Measurements from ENCODE around the gene ZNF506.
"Not testable (repeated sequence)": the region's sequence is repeated elsewhere in the genome, so short reads cannot be mapped to it uniquely, and the experiment has no call there.

The ZNF506 gene

DNA sequence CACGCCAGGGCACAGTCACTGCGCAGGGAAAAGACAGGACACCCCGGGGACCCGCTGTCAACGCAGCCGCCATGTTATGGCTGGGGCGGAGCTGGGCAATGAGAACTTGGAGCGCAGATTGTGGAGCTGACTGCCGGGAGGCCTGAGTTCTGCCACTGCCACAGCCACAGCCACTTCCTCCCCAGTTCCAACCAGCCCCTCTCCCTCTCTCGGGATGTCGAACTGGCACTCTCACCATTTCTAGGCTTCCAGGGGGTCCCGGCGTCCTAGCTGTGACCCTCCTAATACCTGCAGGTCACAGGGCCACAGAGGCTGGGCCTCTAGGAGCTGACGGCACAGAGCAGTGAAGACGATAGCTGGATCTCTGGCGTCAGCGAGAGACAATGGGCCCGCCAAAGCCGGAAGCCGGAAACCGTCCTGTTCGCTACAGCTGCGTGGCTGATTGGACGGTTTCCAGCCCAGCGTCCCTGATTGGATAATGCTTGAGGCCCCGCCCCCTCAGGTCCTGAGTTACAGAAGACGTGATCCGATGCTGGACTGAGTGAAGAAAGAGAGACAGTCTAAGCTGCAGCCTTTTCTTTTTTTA is at the start of gene ZNF506:
Gene ZNF506, minus strand, starts transcription at position 385 of the 586 bp plus-strand sequence. Its CDS starts 147 bp downstream, at position 238.
- H3K4me3 Mint-ChIP-seq: peak within 1 kb of the TSS; percentile 97
- peaks cover 53% of the 10 kb centered on the region for H3K36me3 Mint-ChIP-seq (ENCODE audit: low read depth)
- H3K9me3 Mint-ChIP-seq: peaks cover 74% of the 10 kb centered on the region
- H3K27ac Mint-ChIP-seq: peak within 1 kb of the TSS; percentile 98
- peaks cover 8% of the 10 kb centered on the region for H3K4me1 Mint-ChIP-seq (ENCODE audit: low read depth)
- intact Hi-C loops (cut with micrococcal nuclease): loop anchor here (5.0 kb wide), 2 partner anchors 46 to 159 kb away; partner anchors contain the start of genes ATP13A1 and ZNF253
- no peaks in the 10 kb centered on the region for H3K27me3 Mint-ChIP-seq

- H3K27ac Mint-ChIP-seq; H3K27me3 Mint-ChIP-seq; H3K4me3 Mint-ChIP-seq; intact Hi-C loops (cut with micrococcal nuclease); H3K4me1 Mint-ChIP-seq (ENCODE audit: low read depth): not testable (repeated sequence)
- H3K9me3 Mint-ChIP-seq: peaks cover 58% of the 10 kb centered on the region
- peaks cover 83% of the 10 kb centered on the region for H3K36me3 Mint-ChIP-seq (ENCODE audit: low read depth)
Measured at GRCh38 chr19:19870086-19870485, 48.5 kb upstream of the ZNF506 start.

DNA sequence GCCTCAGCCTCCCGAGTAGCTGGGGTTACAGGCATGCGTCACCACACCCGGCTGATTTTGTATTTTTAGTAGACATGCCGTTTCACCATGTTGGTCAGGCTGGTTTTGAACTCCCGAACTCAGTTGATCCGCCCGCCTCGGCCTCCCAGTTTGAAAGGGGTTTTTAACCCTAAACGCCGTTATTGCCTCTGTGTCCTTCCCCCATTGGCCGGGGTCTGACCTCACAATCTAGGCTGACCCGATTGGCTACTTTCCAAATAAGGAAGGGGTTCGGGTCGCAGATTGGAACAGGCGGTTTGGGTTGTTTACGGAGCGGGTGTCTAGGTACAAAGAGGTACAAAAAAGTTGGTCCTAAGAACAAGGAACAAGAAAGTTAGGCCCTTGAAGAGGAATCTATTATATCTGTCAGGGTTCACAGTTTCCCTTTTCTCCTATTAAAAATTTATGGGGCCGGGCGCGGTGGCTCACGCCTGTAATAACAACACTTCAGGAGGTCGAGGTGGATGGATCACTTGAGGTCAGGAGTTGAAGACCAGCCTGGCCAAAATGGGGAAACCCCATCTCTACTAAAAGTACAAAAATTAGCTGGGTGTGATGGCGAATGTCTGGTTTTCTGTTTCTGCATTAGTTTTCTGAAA is 45.2 kb upstream of the ZNF506 start:
- Mint-ChIP-seq H3K4me1 (ENCODE audit: low read depth) (peaks cover 11% of the 10 kb centered on the region), H3K9me3 (peaks cover 49% of the 10 kb centered on the region), H3K4me3 (peak overlapping the region; percentile 85), H3K36me3 (ENCODE audit: low read depth) (peaks cover 50% of the 10 kb centered on the region), H3K27ac (peak overlapping the region; percentile 99), H3K27me3 (no peaks in the 10 kb centered on the region)
- intact Hi-C loops (cut with micrococcal nuclease): loop anchor here (5.0 kb wide), 2 partner anchors 44 to 204 kb away; partner anchors contain the start of genes ATP13A1 and ZNF506

DNA sequence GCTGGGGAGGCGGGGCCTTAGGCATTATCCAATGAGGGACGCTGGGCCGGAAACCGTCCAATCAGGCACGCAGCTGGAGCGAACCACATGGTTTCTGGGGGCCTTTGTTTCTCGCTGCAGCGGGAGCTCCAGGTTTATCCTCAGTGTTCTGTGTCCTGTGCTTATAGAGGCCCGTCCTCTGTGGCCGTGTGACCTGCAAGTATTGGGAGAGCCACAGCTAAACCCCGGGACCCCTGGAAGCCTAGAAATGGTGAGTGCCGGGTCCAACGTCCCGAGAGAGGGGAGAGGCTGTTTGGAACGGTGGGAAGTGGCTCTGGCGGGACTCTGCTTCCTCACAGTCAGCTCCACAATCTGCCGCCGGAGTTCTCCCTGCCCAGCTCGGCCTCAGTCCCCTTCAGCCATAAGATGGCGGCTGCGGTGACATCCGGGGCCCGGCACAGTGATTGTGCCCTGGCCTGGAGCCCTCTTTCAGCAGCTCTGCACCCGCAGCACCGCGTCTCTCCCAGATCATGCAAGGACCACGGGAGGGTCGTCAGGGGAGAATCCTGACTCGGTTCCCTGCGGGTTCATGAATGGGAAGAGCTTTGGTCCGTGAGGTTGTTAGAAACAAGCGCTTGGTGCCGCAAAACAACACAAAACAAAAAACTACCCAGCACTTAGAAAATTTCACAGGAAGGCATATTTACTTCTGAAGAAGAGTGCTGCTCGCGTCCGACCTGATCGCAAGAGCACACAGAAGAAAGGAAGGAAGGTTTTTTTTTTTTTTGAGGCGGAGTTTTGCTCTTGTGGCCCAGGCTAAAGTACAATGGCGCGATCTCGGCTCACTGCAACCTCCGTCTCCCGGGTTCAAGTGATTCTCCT is 44.4 kb upstream of the ZNF506 start, which contains the start of gene ZNF253:
Gene ZNF253, plus strand, starts transcription at position 133 of the 861 bp plus-strand sequence. Its CDS starts 115 bp downstream, at position 248.
- Mint-ChIP-seq H3K36me3 (ENCODE audit: low read depth) (peaks cover 45% of the 10 kb centered on the region), H3K27me3 (no peaks in the 10 kb centered on the region), H3K27ac (peak within 1 kb of the TSS; percentile 99), H3K4me1 (ENCODE audit: low read depth) (peaks cover 11% of the 10 kb centered on the region), H3K9me3 (peaks cover 49% of the 10 kb centered on the region), H3K4me3 (peak within 1 kb of the TSS; percentile 85)
- intact Hi-C loops (cut with micrococcal nuclease): loop anchor here (1.0 to 5.0 kb wide), 3 partner anchors 34 to 204 kb away; partner anchors contain the start of genes ATP13A1, ZNF506 and ZNF93

- no peak overlapping the region for H3K27ac Mint-ChIP-seq
- peaks cover 67% of the 10 kb centered on the region for H3K9me3 Mint-ChIP-seq
- H3K36me3 Mint-ChIP-seq (ENCODE audit: low read depth): peaks cover 14% of the 10 kb centered on the region
- intact Hi-C loops (cut with micrococcal nuclease): no loop called here
- H3K4me3 Mint-ChIP-seq: peak overlapping the region; percentile 32
- H3K4me1 Mint-ChIP-seq (ENCODE audit: low read depth): peaks cover 13% of the 10 kb centered on the region
- H3K27me3 Mint-ChIP-seq: peaks cover 9% of the 10 kb centered on the region
Measured at GRCh38 chr19:19860756-19861390, 39.3 kb upstream of the ZNF506 start.

GRCh38 chr19:19858751-19859150 is 37.2 kb upstream of the ZNF506 start:
- Mint-ChIP-seq H3K9me3 (peaks cover 82% of the 10 kb centered on the region), H3K4me3 (no peak overlapping the region), H3K27ac (no peak overlapping the region), H3K27me3 (peaks cover 9% of the 10 kb centered on the region), H3K36me3 (ENCODE audit: low read depth) (peaks cover 10% of the 10 kb centered on the region), H3K4me1 (ENCODE audit: low read depth) (peaks cover 7% of the 10 kb centered on the region)
- intact Hi-C loops (cut with micrococcal nuclease): no loop called here

DNA sequence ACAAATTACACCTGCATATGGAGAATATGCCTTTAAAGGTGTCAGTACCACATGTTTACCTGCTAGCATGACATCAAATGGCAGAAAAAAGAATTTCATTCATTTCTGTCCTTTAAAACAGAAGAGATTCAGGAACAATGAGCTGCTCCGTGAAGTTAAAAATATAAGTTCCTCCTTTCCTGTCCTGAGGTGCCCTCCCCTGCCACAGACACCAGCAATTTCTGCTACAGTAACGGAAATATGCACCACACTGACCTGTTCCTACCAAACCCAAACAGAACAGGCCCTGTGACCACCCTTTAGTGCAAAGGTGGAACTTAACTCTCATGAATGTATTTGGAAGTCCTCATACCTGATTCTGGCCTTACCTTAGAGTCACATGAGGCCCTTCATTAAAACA is 30.2 kb upstream of the ZNF506 start:
- intact Hi-C loops (cut with micrococcal nuclease); H3K27ac Mint-ChIP-seq; H3K4me3 Mint-ChIP-seq; H3K4me1 Mint-ChIP-seq (ENCODE audit: low read depth); H3K27me3 Mint-ChIP-seq; H3K36me3 Mint-ChIP-seq (ENCODE audit: low read depth): not testable (repeated sequence)
- H3K9me3 Mint-ChIP-seq: peaks cover 54% of the 10 kb centered on the region

DNA sequence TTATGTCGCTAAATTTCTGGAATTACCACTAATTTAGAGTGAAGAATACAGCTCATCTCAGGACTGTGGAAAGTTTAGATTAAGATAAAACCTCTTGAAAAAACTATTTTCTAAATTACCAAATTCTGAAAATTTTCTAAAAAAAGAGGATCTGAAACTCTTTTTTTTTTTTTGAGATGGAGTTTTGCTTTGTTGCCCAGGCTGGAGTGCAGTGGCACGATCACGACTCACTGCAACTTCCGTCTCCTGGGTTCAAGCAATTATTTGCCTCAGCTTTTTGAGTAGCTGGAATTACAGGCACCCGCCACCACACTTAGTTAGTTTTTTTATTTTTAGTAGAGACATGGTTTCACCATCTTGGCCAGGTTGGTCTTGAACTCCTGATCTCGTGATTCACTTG is 27.5 kb upstream of the ZNF506 start:
- intact Hi-C loops (cut with micrococcal nuclease): no loop called here
- Mint-ChIP-seq H3K4me1 (ENCODE audit: low read depth) (no peaks in the 10 kb centered on the region), H3K4me3 (no peak overlapping the region), H3K27me3 (no peaks in the 10 kb centered on the region), H3K9me3 (peaks cover 45% of the 10 kb centered on the region), H3K27ac (no peak overlapping the region), H3K36me3 (ENCODE audit: low read depth) (no peaks in the 10 kb centered on the region)

DNA sequence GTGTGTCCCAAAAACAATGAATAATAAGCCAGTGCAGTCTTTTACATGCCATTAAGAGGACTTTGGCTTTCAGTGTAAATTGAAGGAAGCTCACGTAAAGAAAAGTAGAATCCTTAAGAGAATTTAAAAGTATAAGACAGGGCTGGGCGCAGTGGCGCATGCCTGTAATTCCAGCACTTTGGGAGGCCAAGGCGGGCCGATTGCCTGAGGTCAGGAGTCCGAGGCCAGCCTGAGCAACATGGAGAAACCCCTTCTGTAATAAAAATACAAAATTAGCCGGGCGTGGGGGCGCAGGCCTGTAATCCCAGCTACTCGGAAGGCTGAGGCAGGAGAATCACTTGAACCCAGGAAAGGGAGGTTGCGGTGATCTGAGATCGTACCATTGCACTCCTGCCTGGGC is 26.2 kb upstream of the ZNF506 start:
- H3K4me3 Mint-ChIP-seq: no peak overlapping the region
- H3K27me3 Mint-ChIP-seq: no peaks in the 10 kb centered on the region
- H3K27ac Mint-ChIP-seq: no peak overlapping the region
- H3K9me3 Mint-ChIP-seq: peaks cover 56% of the 10 kb centered on the region
- H3K36me3 Mint-ChIP-seq (ENCODE audit: low read depth): no peaks in the 10 kb centered on the region
- intact Hi-C loops (cut with micrococcal nuclease): no loop called here
- H3K4me1 Mint-ChIP-seq (ENCODE audit: low read depth): no peaks in the 10 kb centered on the region

DNA sequence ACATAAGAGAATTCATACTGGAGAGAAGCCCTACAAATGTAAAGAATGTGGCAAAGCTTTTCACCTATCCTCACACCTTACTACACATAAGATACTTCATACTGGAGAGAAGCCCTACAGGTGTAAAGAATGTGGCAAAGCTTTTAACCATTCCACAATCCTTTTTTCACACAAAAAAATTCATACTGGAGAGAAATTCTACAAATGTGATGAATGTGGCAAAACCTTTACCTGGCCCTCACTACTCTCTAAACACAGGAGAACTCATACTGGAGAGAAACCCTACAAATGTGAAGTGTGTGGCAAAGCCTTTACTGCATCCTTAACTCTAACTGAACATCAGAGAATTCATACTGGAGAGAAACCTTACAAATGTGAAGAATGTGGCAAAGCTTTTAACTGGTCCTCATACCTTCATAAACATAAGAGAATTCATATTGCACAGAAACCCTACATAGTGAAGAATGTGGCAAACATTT is 14.0 kb upstream of the ZNF506 start:
- Mint-ChIP-seq H3K27me3 (no peaks in the 10 kb centered on the region), H3K4me3 (no peak overlapping the region), H3K27ac (no peak overlapping the region), H3K36me3 (ENCODE audit: low read depth) (no peaks in the 10 kb centered on the region), H3K9me3 (peaks cover 56% of the 10 kb centered on the region), H3K4me1 (ENCODE audit: low read depth) (no peaks in the 10 kb centered on the region)
- intact Hi-C loops (cut with micrococcal nuclease): no loop called here

GRCh38 chr19:19826875-19827274 is 5.3 kb upstream of the ZNF506 start:
- Mint-ChIP-seq H3K4me3 (no peak overlapping the region), H3K36me3 (ENCODE audit: low read depth) (no peaks in the 10 kb centered on the region), H3K27ac (no peak overlapping the region), H3K4me1 (ENCODE audit: low read depth) (no peaks in the 10 kb centered on the region), H3K27me3 (no peaks in the 10 kb centered on the region), H3K9me3 (peaks cover 85% of the 10 kb centered on the region)
- intact Hi-C loops (cut with micrococcal nuclease): no loop called here

GRCh38 chr19:19823916-19824315 is 2.4 kb upstream of the ZNF506 start:
- intact Hi-C loops (cut with micrococcal nuclease): loop anchor here (5.0 kb wide), 2 partner anchors 43 to 162 kb away; partner anchors contain the start of genes ATP13A1 and ZNF253
- no peaks in the 10 kb centered on the region for H3K27me3 Mint-ChIP-seq
- peaks cover 28% of the 10 kb centered on the region for H3K36me3 Mint-ChIP-seq (ENCODE audit: low read depth)
- peaks cover 79% of the 10 kb centered on the region for H3K9me3 Mint-ChIP-seq
- H3K27ac Mint-ChIP-seq: no peak overlapping the region
- H3K4me1 Mint-ChIP-seq (ENCODE audit: low read depth): peaks cover 8% of the 10 kb centered on the region
- H3K4me3 Mint-ChIP-seq: no peak overlapping the region

DNA sequence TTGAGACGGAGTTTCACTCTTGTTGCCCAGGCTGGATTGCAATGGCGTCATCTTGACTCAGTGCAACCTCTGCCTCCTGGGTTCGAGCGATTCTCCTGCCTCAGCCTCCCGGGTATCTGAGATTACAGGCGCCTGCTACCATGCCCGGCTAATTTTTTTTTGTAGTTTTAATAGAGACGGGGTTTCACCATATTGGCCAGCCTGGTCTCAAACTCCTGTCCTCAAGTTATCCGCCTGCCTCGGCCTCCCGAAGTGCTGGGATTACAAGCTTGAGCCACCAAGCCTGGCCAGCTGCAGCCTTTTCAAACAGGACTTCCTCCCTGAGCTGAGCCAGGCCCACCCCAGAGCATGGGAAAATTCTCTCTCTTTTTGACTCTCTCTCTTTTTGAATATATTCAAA is 426 bp upstream of the ZNF506 start:
- peaks cover 48% of the 10 kb centered on the region for H3K36me3 Mint-ChIP-seq (ENCODE audit: low read depth)
- H3K9me3 Mint-ChIP-seq: peaks cover 74% of the 10 kb centered on the region
- intact Hi-C loops (cut with micrococcal nuclease): loop anchor here (5.0 kb wide), 2 partner anchors 45 to 160 kb away; partner anchors contain the start of genes ATP13A1 and ZNF253
- peak overlapping the region; percentile 76 for H3K4me3 Mint-ChIP-seq
- H3K27ac Mint-ChIP-seq: peak overlapping the region; percentile 98
- H3K4me1 Mint-ChIP-seq (ENCODE audit: low read depth); H3K27me3 Mint-ChIP-seq: not testable (repeated sequence)
